ENCODE data around the gene ZMYND8.

DNA sequence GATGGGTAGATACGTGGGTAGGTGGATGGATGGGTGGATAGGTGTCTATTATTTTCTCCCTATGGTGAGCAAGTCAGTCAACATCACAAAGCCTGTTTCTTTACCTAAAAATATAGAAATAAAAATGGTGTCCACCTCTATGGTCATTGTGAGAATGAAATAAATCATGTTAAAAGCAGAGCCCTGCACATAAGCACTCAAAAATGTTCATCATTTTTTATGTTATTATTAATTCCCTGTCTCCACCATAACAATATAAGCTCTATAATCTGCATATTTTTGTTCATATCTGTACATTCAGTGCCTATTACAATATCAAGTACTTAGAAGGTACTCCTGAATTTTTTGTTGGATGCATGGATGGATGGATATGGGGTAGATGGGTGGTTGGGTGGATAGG is 177.6 kb downstream of the ZMYND8 start:
- TF ChIP-seq, protein P1, sequence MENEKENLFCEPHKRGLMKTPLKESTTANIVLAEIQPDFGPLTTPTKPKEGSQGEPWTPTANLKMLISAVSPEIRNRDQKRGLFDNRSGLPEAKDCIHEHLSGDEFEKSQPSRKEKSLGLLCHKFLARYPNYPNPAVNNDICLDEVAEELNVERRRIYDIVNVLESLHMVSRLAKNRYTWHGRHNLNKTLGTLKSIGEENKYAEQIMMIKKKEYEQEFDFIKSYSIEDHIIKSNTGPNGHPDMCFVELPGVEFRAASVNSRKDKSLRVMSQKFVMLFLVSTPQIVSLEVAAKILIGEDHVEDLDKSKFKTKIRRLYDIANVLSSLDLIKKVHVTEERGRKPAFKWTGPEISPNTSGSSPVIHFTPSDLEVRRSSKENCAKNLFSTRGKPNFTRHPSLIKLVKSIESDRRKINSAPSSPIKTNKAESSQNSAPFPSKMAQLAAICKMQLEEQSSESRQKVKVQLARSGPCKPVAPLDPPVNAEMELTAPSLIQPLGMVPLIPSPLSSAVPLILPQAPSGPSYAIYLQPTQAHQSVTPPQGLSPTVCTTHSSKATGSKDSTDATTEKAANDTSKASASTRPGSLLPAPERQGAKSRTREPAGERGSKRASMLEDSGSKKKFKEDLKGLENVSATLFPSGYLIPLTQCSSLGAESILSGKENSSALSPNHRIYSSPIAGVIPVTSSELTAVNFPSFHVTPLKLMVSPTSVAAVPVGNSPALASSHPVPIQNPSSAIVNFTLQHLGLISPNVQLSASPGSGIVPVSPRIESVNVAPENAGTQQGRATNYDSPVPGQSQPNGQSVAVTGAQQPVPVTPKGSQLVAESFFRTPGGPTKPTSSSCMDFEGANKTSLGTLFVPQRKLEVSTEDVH (IDR thresholded peaks at IDR 0.05; ENCODE audit: low read depth, partially characterized antibody): no peak
- TF ChIP-seq CHD1 (IDR thresholded peaks at IDR 0.05; ENCODE audit: low read depth, low read length): no peak

All from GM12878 (cell line).